ENCODE data around the gene NDUFAB1.
"Not testable (repeated sequence)": the region's sequence is repeated elsewhere in the genome, so short reads cannot be mapped to it uniquely, and the experiment has no call there.

Gene NDUFAB1

GRCh38 chr16:23595951-23596720 lies at the start of gene NDUFAB1:
Gene NDUFAB1 (minus strand): TSS chr16:23596316. CDS start chr16:23596290, 26 bp downstream.
- peak; percentile 80 to 92 (median 85) for DNase-seq (ENCODE audit: low read depth in 4 of 4, low spot score in 1 of 4)

DNA sequence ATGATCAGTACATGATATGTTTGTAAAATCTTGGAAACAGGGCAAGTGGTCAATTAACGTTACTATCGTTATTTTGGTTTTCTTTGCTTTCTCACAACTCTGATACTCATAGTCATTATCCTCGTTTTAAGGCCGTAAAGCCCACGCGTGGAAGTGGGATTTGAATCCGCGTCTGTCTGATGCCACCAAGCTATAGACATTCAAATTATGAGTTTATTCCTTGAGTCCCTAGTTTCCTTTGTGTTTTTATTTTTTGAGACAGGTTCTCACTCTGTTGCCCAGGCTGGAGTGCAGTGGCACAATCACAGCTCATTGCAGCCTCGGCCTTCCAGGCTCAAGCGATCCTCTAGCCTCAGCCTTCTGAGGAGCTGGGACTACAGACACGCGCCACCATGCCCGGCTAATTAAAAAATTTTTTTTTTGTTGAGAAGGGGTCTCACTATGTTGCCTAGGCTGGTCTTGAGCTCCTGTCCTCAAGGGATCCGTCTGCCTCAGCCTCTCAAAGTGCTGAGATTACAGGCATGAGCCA lies 46.2 kb upstream of the NDUFAB1 start:
- no peak for DNase-seq (ENCODE audit: low read depth in 4 of 4, low spot score in 1 of 4)

DNA sequence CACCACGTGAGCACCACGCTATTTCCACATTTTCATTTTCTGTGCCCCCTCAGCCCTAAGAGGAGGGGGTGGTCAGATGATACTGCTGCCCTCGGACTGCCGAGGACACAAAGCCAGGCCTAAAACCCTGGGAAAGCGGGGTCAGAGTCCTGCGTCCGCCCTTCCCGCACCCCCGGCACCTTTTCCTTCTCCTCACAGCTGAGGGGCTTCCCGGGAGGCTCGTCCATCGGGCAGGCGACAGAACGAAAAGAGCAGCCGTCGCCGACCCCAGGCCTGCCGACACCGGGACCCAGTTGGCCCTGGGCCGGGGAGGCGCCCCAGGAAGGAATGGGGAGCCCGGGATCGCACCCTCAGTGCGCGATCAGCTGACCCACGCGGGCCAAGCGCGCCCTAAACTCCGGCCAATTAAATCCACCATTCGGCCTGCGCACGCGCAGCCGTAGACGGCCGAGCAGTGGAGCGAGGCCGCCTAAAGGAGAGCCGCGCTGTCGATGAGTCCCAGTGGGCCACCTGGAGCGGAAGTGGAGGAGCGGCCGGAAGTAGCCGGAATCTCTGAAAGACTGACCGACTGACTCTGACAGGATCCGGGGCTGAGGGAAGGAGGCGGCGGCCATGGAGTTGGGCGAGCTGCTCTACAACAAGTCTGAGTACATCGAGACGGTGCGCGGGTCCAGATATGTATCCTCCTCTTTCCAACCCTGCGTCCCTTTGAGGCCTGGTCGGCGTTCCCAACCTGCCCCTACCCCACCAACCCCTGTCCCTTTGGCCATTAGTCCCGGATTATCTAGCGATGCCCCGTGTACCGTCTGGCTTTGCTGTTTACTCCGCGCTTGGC lies 45.0 kb upstream of the NDUFAB1 start, which contains the start of the genes DCTN5 and PALB2:
DCTN5 (plus strand) TSS at position 536 of the 835 bp plus-strand sequence; CDS start at position 613, 77 bp downstream.
PALB2 (minus strand) TSS at position 380 of the 835 bp plus-strand sequence; CDS start at position 227, 153 bp downstream.
- peak; percentile 62 to 82 (median 76) for DNase-seq (ENCODE audit: low read depth in 4 of 4, low spot score in 1 of 4)

DNA sequence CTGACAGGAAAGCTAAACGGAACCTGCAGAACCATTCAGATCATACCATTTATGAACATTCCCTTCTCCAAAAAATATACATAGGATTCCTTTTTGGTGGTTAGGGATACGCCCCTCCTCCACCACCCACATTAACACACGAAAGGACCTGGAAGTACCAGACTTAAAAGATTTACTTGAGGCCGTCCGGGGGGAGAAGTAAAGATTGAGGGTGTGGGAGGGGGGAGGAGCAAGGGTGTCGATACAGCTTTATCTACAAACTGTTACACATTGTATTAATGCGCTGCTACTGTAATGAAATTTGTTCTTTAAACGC lies 44.5 kb upstream of the NDUFAB1 start:
- DNase-seq (ENCODE audit: low read depth in 4 of 4, low spot score in 1 of 4) = peak in 1 of 4 experiments; percentile 1

GRCh38 chr16:23635958-23636357 lies 39.8 kb upstream of the NDUFAB1 start:
- no peak for DNase-seq (ENCODE audit: low read depth in 4 of 4, low spot score in 1 of 4)

DNA sequence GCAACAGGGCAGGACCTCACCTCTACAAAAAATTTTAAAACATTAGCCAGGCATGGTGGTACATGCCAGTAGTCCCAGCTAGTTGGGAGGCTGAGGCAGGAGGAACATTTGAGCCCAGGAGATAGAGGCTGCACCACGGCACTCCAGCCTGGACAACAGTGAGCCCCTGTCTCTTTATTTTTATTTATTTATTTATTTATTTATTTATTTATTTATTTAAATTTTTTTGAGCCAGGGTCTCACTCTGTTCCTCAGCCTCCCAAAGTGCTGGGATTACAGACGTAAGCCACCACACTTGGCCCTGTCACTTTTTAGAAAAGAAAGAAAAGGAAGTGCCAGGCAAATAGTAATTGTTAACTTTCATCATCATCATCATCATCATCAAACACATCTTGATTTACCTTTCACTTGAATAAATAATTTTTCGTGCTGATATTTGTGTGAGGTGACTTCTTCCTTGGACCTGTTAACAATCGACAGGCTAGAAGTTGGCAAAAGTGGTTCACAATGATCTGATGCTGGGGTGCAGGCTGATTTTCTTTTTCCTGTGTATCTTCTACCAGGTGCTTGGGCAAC lies 38.4 kb upstream of the NDUFAB1 start:
- DNase-seq (ENCODE audit: low read depth in 4 of 4, low spot score in 1 of 4) = no peak

- not testable (repeated sequence) for DNase-seq (ENCODE audit: low read depth in 4 of 4, low spot score in 1 of 4)
These were observed 35.8 kb upstream of the NDUFAB1 start for GRCh38 chr16:23631874-23632273.

GRCh38 chr16:23629516-23629915 lies 33.4 kb upstream of the NDUFAB1 start:
- DNase-seq (ENCODE audit: low read depth in 4 of 4, low spot score in 1 of 4) = no peak

DNA sequence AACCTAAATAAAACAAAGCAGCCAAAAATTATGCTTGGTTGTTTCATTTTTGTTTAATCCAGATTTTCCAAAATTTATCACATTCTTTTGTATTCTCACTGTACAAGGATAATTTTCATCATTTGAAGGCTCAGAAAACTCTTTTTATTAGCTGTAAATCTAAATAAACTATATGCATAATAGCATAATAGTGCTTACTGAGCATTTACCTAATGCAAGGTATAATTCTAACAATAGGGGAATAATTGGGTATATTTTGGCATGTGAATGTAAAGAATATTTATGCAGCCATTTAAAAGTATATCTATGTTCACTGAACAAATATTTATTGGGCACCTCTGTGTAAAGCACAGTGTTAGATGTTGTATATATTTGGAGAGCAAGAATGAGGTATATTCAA lies 28.0 kb upstream of the NDUFAB1 start:
- no peak for DNase-seq (ENCODE audit: low read depth in 4 of 4, low spot score in 1 of 4)

- DNase-seq (ENCODE audit: low read depth in 4 of 4, low spot score in 1 of 4) = no peak
These were observed 19.7 kb upstream of the NDUFAB1 start for GRCh38 chr16:23615805-23616204.

DNA sequence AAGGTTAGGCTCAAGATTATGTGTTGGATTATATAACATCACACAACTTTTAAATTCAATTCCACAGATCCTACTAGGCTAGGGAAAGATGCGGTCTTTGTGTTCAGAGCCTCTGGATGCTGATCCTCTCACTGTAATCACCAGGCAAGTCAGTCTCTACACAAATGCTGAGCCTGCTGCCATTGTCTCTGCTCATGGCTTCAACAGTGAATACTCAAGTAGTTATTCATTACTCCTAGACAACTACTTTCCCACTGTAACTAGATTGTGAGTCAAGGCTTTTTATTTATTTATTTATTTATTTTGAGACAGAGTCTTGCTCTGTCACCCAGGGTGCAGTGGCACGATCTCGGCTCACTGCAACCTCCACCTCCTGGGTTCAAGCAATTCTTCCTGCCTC lies 15.8 kb upstream of the NDUFAB1 start:
- DNase-seq (ENCODE audit: low read depth in 4 of 4, low spot score in 1 of 4) = no peak

GRCh38 chr16:23610905-23611304 lies 14.8 kb upstream of the NDUFAB1 start:
- DNase-seq (ENCODE audit: low read depth in 4 of 4, low spot score in 1 of 4) = not testable (repeated sequence)

GRCh38 chr16:23609929-23610328 lies 13.8 kb upstream of the NDUFAB1 start:
- DNase-seq (ENCODE audit: low read depth in 4 of 4, low spot score in 1 of 4) = no peak

DNA sequence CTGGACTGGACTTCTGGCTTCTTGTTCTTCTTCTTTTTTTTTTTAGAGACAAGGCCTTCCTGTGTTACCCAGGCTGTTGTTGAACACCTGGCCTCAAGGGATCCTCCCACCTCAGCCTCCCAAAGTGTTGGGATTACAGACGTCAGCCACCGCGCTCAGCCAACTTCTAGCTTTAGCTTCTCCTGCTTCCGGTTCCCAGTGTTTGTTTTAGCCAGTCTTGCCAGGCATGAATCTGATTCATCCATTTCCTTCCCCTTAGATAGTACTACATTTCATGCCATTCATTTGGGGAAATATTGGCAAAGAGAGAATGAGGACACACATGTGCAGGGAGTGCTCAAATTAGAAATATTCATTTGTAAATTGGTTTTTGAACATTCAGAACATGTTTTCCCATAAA lies 12.1 kb upstream of the NDUFAB1 start:
- DNase-seq (ENCODE audit: low read depth in 4 of 4, low spot score in 1 of 4) = no peak

DNA sequence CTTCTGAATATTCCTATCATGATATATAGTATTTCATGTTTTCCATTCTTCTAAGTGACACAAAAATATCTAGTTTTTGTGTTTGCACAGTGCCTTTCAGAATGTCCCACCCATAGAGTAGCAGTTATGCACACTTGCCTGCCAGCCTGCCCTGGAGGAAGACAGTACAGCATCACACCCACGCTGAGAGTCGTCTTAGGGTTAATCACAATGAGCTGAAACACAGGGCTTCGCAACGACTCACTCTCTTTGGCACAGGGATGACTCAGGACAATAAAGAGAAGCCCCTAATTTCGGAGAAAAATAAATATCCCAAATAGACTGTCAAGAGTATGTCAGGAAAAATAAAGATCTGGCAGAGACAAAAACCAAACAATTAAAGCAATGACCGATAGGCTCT lies 11.6 kb upstream of the NDUFAB1 start:
- DNase-seq (ENCODE audit: low read depth in 4 of 4, low spot score in 1 of 4) = no peak

DNA sequence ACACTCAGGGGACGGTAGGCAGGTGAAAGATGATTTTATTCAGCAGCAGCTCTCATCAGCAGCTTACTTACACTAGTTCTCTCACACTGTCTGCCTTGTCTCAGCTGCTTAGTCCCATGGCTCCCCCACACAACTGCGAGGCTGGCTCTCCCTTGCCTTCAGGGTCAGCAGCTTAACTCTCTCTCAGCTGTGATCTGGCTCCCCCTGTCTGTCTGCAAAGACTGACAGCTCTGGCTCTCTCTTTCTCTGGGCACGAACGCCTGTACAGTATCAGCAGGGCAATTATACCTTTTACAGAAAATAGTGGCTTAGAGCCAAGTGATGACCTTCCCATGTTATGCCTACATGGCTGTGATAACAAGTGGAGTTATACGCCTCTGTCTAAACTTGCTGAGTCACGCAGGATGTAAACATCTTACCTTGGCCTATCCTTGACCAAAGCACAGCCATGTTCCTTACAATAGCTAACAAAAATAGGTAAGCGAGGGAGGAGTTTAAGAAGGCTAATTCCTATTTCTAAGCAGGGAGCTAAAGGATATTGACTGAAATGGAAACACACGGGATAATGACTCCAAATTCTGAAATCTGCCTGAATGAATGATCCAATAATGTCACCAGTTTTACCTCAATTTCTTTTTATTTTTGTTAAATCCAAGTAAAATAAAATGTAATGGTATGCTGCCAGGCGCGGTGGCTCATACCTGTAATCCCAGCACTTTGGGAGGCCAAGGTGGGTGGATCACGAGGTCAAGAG lies 1.1 kb upstream of the NDUFAB1 start:
- DNase-seq (ENCODE audit: low read depth in 4 of 4, low spot score in 1 of 4) = no peak

- no peak for DNase-seq (ENCODE audit: low read depth in 4 of 4, low spot score in 1 of 4)
These were observed 718 bp downstream of the NDUFAB1 start for GRCh38 chr16:23595246-23595950.

- DNase-seq (ENCODE audit: low read depth in 4 of 4, low spot score in 1 of 4) = no peak
These were observed 1.9 kb downstream of the NDUFAB1 start for GRCh38 chr16:23594186-23594585.

DNA sequence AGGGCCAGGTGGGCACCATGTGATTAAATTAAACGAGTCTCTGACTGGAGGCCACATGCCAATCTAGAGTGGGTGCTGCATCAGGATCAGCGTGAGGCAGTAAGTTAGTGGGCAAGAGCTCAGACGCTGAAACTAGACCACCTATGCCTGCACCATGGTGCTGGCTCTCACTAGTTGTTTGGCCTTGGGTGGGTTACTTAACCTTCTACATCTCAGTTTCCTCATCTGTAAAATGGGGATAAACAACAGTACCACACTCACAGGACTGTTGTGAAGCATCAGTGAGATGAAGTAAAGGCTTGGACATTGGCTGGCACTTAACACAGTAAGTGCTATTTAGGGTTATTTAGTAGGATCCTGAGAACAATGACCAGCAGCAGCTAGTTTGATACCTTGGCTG lies 5.9 kb downstream of the NDUFAB1 start:
- no peak for DNase-seq (ENCODE audit: low read depth in 4 of 4, low spot score in 1 of 4)

- DNase-seq (ENCODE audit: low read depth in 4 of 4, low spot score in 1 of 4) = no peak
These were observed 8.4 kb downstream of the NDUFAB1 start for GRCh38 chr16:23587726-23588125.

All from stimulated activated CD4-positive, alpha-beta T cell treated with anti-CD3 and anti-CD28 coated beads, Interleukin-1b, Interleukin-23, amount 100 ng/mL, for 24 hours (primary cell).